Skin of body (tissue), 2 donors: ENCODE measurements around the gene CHD2. TPM values are rescaled to one million over a fixed set of nuclear protein-coding genes. Genes with fewer than 3 reads are reported as not detected.
A peak's percentile ranks its signal among the peaks of the same experiment; 100 is the strongest.
"Not testable (repeated sequence)": the region's sequence is repeated elsewhere in the genome, so short reads cannot be mapped to it uniquely, and the experiment has no call there.

ENCODE experiments used
- DNase-seq: peaks from one replicate; lab custom pipeline; 2025; lab: John Stamatoyannopoulos, UW
- total RNA-seq: library from RNA; depleted of rRNA; stranded (reverse); fragments of >200 nt; gene quantifications from one replicate; pipeline ENCODE4 v1.2.3, GENCODE V29; 2014

The CHD2 gene
- total RNA-seq, 1 donor from 2014 or later: 174 TPM

DNA sequence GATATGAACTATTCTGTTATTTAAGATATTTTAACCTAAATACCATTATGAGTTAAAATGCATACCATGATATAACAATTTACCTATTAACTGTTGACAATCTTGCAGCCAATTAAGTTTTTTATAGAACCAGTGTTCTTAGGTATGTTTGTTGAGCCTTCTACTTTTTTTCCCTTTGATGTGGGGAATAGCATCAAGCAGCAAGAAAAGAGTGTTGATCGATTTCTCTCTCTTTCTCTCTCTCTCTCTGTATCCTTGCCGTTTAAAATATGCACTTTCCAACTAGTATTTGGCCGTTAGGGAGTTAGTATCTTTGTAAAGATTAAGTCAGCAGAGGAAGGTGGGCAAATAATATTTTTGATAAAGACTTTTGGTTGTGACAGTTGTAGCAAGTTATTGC is 5.9 kb downstream of the CHD2 start:
- no peak for DNase-seq

- DNase-seq: no peak
Observed at GRCh38 chr15:92906563-92907081, 6.5 kb downstream of the CHD2 start.

- DNase-seq: no peak
Observed at GRCh38 chr15:92907229-92907628, 7.1 kb downstream of the CHD2 start.

GRCh38 chr15:92907896-92908712 is 8.0 kb downstream of the CHD2 start:
- DNase-seq: no peak

DNA sequence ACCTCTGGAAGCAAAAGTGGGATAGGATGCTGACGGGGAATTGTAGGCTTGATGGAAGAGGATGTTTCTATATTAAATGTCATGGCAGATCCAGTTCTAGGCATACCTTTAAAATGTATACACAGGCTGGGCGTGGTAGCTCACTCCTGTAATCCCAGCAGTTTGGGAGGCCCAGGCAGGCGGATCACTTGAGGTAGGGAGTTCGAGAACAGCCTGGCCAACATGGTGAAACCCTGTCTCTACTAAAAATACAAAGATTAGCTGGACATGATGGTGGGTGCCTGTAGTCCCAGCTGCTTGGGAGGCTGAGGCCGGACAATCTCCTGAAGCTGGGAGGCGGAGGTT is 8.6 kb downstream of the CHD2 start:
- no peak for DNase-seq

DNA sequence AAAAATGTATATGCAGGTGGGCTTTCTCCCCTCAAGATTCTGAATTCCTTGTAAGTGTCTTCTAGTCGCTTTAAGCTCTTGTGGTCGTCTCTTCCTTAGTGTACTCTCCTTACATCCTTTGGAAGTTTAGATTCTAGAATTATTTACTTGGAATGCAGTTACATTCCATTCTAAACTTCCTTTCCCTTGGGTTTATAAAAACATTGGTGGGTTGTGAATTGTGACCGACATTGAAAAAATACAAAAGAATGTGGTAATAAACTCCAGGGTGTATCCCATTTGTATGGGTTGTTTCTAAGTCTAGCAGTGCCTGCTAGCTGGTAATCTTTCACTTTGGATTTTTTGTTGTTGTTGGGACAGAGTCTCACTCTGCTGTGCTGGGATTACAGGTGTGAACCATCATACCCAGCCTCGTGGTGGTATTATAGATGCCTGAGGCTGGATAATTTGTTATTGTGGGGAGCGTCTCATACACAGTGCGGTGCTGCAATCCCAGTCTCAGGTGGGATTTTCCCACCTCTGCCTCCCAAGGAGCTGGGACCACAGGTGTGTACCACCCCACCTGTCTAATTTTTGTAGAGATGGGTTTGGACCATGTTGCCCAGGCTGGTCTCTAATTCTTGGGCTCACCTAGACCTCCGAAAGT is 9.1 kb downstream of the CHD2 start:
- no peak for DNase-seq

DNA sequence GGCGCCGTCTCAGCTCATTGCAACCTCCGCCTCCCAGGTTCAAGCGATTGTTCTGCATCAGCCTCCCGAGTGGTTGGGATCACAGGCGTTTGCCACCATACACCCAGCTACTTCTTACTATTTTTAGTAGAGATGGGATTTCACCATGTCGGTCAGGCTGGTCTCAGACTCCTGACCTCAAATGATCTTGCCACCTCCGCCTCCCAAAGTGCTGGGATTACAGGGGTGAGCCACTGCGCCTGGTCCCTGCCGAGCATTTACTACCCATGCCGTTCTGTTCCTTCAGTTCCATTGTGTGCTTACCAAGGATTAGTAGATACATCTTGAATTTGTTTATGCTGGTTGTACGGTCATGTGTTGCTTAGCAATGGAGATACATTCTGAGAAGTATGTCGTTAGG is 10.3 kb downstream of the CHD2 start:
- no peak for DNase-seq

GRCh38 chr15:92914103-92914499 is 14.0 kb downstream of the CHD2 start:
- DNase-seq: no peak

GRCh38 chr15:92914768-92915221 is 14.7 kb downstream of the CHD2 start:
- no peak for DNase-seq

- DNase-seq: no peak
Observed at GRCh38 chr15:92915766-92916435, 15.8 kb downstream of the CHD2 start.

- peak; percentile 90 for DNase-seq
Observed at GRCh38 chr15:92917598-92918407, 17.7 kb downstream of the CHD2 start.

- DNase-seq: not testable (repeated sequence)
Observed at GRCh38 chr15:92918881-92919280, 18.8 kb downstream of the CHD2 start.

DNA sequence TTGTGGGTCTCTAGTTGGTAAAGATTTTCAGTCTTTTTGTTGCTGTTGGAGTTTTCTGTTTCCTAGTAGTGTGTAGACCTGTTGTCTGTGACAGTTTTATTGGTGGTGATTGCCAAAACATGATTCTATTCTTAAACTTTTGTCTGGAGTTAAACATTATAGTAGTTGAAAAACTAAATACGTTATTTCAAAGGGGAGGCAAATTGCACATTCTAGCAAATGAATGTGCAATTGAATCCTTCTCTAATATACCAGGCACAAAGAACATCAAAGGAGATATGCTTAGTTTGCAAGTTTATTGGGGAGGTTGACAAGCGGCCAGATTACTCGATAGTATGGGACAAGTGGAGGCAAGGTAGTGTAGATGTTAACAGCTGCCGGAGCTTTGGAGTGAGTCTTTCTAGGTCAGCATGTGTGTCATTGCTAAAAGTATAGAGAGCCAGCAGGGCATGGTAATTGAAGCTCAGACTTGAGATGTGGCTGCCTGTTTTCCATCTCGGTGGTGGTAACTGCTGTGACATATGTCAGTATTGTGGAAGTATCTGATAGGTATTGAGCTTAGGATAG is 20.6 kb downstream of the CHD2 start:
- DNase-seq: no peak

GRCh38 chr15:92921215-92922131 is 21.3 kb downstream of the CHD2 start:
- DNase-seq: no peak

- DNase-seq: no peak
Observed at GRCh38 chr15:92922418-92923002, 22.4 kb downstream of the CHD2 start.

GRCh38 chr15:92924216-92924615 is 24.1 kb downstream of the CHD2 start:
- DNase-seq: no peak

- DNase-seq: no peak
Observed at GRCh38 chr15:92925454-92925853, 25.3 kb downstream of the CHD2 start.

- DNase-seq: no peak
Observed at GRCh38 chr15:92928225-92928750, 28.2 kb downstream of the CHD2 start.

DNA sequence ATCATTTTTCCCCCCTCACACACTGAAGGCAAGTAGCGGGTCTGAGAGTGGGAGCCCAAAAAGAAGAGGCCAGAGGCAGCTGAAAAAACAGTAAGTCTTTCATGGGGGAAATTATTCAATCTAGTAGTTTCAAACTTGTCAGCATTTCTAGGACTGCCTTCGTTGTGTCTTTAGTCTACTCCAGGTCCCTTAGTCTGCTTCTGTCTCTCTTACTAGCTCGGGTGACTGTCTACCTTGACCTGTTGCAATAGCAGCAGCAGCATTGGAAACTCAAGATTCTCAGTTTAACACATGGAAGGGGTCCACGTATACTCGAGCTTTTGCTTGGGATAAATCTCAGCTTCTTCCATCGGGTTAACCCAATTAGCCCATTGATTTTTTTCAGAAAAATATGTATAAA is 28.9 kb downstream of the CHD2 start:
- no peak for DNase-seq
